ENCODE measurements around the gene SLC7A4. TPM values are rescaled to one million over a fixed set of nuclear protein-coding genes. Genes with fewer than 3 reads are reported as not detected.
"Not testable (repeated sequence)": the region's sequence is repeated elsewhere in the genome, so short reads cannot be mapped to it uniquely, and the experiment has no call there.

Gene SLC7A4
- total RNA-seq, 6 donors from 2014 or later = 1.2 to 5.2 (median 1.5) TPM; not detected in 1

DNA sequence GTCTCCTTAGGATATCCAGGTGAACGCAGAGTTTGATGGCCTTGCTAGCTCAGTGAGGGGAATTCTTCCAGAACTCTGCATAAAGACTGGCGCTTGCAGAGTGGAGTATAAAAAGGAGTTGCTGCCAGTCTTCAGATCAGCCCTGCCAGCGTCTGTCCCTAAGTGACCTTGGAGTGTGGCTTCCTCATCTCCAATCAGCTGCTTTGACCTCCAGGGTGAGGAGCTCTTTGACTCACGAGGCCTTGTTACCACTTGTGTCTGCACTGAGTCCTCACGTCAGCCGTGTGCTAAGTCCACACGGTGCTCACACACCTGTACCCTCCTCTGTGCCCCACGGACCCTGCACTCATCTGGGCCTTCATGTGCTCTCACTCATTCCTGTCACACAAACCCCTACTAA is 28.0 kb upstream of the SLC7A4 start:
- H3K36me3 ChIP-seq; DNase-seq; H3K9me3 ChIP-seq; H3K4me3 ChIP-seq; H3K27me3 ChIP-seq; ATAC-seq (ENCODE audit: low FRiP score in 2 of 2); H3K4me1 ChIP-seq; H3K27ac ChIP-seq: not testable (repeated sequence)
- WGBS, 2 donors = 89 to 95% methylated on average over 4 to 8 of the region's 8 CpGs

GRCh38 chr22:21055880-21056319 is 23.5 kb upstream of the SLC7A4 start:
- H3K27me3 ChIP-seq = no peaks in the 10 kb centered on the region
- ATAC-seq (ENCODE audit: low FRiP score in 2 of 2) = no peak
- WGBS, 2 donors = 27 to 46% methylated on average over 4 to 7 of the region's 7 CpGs

DNA sequence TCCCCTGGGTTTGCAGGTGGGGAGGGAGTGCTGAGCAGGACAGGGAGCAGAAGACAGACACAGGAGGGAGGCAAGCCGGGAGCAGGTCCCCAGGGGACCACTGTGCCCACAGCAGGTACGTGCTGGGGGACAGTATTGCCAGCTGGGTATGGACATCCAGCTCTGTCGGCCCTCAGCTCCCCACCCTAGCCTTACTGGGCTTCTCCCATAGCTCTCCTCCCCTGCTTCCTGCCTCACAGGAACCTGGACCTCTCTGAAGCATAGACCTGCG is 23.1 kb upstream of the SLC7A4 start:
- H3K4me3 ChIP-seq = no peak overlapping the region
- DNase-seq = no peak
- H3K27ac ChIP-seq = no peak overlapping the region
- TF ChIP-seq POLR2A (IDR thresholded peaks at IDR 0.05) (no peak), EP300 (IDR thresholded peaks at IDR 0.05) (no peak), POLR2AphosphoS5 (IDR thresholded peaks at IDR 0.05) (no peak)
- TF ChIP-seq, protein P1, sequence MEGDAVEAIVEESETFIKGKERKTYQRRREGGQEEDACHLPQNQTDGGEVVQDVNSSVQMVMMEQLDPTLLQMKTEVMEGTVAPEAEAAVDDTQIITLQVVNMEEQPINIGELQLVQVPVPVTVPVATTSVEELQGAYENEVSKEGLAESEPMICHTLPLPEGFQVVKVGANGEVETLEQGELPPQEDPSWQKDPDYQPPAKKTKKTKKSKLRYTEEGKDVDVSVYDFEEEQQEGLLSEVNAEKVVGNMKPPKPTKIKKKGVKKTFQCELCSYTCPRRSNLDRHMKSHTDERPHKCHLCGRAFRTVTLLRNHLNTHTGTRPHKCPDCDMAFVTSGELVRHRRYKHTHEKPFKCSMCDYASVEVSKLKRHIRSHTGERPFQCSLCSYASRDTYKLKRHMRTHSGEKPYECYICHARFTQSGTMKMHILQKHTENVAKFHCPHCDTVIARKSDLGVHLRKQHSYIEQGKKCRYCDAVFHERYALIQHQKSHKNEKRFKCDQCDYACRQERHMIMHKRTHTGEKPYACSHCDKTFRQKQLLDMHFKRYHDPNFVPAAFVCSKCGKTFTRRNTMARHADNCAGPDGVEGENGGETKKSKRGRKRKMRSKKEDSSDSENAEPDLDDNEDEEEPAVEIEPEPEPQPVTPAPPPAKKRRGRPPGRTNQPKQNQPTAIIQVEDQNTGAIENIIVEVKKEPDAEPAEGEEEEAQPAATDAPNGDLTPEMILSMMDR (IDR thresholded peaks at IDR 0.05) = no peak
- H3K4me1 ChIP-seq = no peaks in the 10 kb centered on the region
- 50 to 55% methylated on average over 2 to 4 of the region's 4 CpGs for WGBS, 2 donors
- ATAC-seq (ENCODE audit: low FRiP score in 2 of 2) = no peak
- no peaks in the 10 kb centered on the region for H3K9me3 ChIP-seq
- H3K27me3 ChIP-seq = no peaks in the 10 kb centered on the region
- no peaks in the 10 kb centered on the region for H3K36me3 ChIP-seq

More at GRCh38 chr22:21055880-21056319, 23.5 kb upstream of the SLC7A4 start:
- H3K27ac ChIP-seq = no peak overlapping the region
- no peak overlapping the region for H3K4me3 ChIP-seq
- H3K9me3 ChIP-seq = no peaks in the 10 kb centered on the region
- DNase-seq = no peak
- no peaks in the 10 kb centered on the region for H3K36me3 ChIP-seq
- no peaks in the 10 kb centered on the region for H3K4me1 ChIP-seq
- TF ChIP-seq, protein P1 (IDR thresholded peaks at IDR 0.05) = no peak

- Histone ChIP-seq H3K4me3 (no peak overlapping the region), H3K9me3 (no peaks in the 10 kb centered on the region), H3K4me1 (no peaks in the 10 kb centered on the region), H3K27me3 (no peaks in the 10 kb centered on the region), H3K36me3 (no peaks in the 10 kb centered on the region), H3K27ac (no peak overlapping the region)
- DNase-seq = peak in 1 of 2 donors; percentile 46
- no peak for ATAC-seq (ENCODE audit: low FRiP score in 2 of 2)
- 80 to 85% methylated on average over 11 of the region's 11 CpGs for WGBS, 2 donors
- TF ChIP-seq EP300 (IDR thresholded peaks at IDR 0.05) = no peak
- TF ChIP-seq, protein P1 (IDR thresholded peaks at IDR 0.05) = no peak
- no peak for TF ChIP-seq POLR2AphosphoS5 (IDR thresholded peaks at IDR 0.05)
- no peak for TF ChIP-seq POLR2A (IDR thresholded peaks at IDR 0.05)
Observed at GRCh38 chr22:21054714-21055563, 22.6 kb upstream of the SLC7A4 start.

- DNase-seq (peak in 1 of 2 donors; percentile 42), ATAC-seq (ENCODE audit: low FRiP score in 2 of 2) (no peak)
- H3K4me3 ChIP-seq = no peak overlapping the region
- H3K9me3 ChIP-seq = no peaks in the 10 kb centered on the region
- WGBS, 2 donors = 84 to 91% methylated on average over 14 to 15 of the region's 15 CpGs
- no peak overlapping the region for H3K27ac ChIP-seq
- H3K4me1 ChIP-seq = no peaks in the 10 kb centered on the region
- TF ChIP-seq POLR2A (IDR thresholded peaks at IDR 0.05) = no peak
- TF ChIP-seq, protein P1 (IDR thresholded peaks at IDR 0.05) = no peak
- TF ChIP-seq EP300 (IDR thresholded peaks at IDR 0.05) = no peak
- no peak for TF ChIP-seq POLR2AphosphoS5 (IDR thresholded peaks at IDR 0.05)
- H3K27me3 ChIP-seq = no peaks in the 10 kb centered on the region
- no peaks in the 10 kb centered on the region for H3K36me3 ChIP-seq
Observed at GRCh38 chr22:21054046-21054713, 21.8 kb upstream of the SLC7A4 start.

Measured in upper lobe of left lung (tissue), 6 donors.